Epithelial cell of proximal tubule (primary cell): Measurements from ENCODE around the gene PLEKHO2. TPM values are rescaled to one million over a fixed set of nuclear protein-coding genes. Genes with fewer than 3 reads are reported as not detected.

Source experiments
- DNase-seq: peaks from one replicate; pipeline ENCODE4 v3.0.0-alpha.2; 2011; ENCODE audit warnings: low read depth
- H3K4me3 ChIP-seq: 2 replicates; pipeline ENCODE4 v1.5.1; 2011; ENCODE audit warnings: low read depth, mild to moderate bottlenecking, low read length
- total RNA-seq: library from RNA; depleted of rRNA; stranded (reverse); fragments of >200 nt; gene quantifications from 2 replicates; pipeline ENCODE4 v1.2.3, GENCODE V29; 2015
- TF ChIP-seq, protein P1 (sequence below): conservative IDR thresholded peaks from 2 replicates; pipeline ENCODE4 v1.5.1; 2012; ENCODE audit warnings: low read depth, mild to moderate bottlenecking, low read length

Gene PLEKHO2
- total RNA-seq, 1 donor from 2014 or later: 3.9 TPM

DNA sequence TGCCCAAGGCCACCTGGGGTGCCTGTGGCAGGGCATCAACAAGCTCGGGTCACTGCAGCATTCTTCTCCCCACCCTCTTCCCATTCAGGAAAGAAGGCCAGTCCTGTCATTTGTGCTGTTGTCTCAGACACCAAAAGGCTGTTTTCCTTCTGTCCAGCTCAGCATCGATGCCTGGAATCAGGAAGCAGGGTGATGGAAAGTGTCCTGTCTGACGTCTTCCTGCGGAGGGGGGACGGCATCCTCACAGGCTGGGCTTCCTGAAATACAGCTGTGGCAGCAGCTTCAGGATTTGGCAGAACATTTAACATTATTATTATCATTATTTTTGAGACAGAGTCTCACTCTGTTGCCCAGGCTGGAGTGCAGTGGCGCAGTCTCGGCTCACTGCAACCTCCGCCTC is 37.0 kb downstream of the PLEKHO2 start:
- no peak overlapping the region for H3K4me3 ChIP-seq
- TF ChIP-seq, protein P1, sequence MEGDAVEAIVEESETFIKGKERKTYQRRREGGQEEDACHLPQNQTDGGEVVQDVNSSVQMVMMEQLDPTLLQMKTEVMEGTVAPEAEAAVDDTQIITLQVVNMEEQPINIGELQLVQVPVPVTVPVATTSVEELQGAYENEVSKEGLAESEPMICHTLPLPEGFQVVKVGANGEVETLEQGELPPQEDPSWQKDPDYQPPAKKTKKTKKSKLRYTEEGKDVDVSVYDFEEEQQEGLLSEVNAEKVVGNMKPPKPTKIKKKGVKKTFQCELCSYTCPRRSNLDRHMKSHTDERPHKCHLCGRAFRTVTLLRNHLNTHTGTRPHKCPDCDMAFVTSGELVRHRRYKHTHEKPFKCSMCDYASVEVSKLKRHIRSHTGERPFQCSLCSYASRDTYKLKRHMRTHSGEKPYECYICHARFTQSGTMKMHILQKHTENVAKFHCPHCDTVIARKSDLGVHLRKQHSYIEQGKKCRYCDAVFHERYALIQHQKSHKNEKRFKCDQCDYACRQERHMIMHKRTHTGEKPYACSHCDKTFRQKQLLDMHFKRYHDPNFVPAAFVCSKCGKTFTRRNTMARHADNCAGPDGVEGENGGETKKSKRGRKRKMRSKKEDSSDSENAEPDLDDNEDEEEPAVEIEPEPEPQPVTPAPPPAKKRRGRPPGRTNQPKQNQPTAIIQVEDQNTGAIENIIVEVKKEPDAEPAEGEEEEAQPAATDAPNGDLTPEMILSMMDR: no peak
- DNase-seq: no peak

DNA sequence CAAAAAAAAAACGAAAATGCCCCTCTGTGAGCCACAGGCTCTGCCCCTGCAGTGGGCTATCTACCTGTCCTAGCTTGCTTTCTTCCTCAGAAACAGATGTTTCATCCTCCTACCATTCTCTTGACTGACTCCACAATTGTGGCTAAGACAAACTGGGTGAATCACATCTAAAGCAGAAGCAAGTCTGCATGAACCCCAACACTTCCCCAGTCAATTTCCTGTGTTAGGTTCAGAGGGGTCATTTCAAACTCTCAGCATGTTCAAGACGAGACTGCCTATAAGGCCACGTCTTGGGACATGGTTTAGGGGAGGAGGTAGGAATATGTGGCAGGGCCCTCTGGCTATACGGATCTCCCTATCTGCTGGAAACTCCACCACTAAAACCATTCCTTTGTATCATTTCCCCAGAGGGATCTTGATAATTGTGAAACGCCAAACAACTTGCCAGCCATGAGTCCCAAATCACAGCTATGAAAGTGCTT is 41.4 kb downstream of the PLEKHO2 start:
- no peak for DNase-seq
- TF ChIP-seq, protein P1: no peak
- H3K4me3 ChIP-seq: no peak overlapping the region

DNA sequence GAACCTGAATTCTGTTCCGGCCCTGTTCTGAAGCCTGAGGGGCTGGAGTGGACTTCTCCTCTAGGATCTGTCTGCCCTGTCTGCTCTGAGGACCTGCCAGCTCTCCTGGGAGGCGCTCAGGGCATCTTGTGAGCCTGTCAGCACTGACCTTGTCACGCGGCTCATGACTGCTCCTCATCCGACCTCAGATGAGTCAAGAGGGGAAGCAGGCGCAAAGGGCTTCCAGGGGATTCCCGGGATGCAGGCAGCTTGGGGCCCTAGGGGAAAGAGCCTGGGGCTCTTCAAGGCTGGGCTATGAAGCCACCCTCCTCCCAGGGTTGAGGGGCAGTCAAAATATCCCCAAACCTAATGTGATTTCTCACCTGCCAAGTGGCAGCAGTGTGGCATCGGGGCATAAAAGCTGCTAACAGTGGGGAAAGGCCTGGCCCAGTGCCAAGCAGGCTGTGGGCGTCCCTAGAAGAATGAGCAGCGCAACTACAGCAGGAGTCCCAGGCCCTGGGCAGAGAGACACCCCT is 42.3 kb downstream of the PLEKHO2 start:
- TF ChIP-seq, protein P1: no peak
- peak; percentile 73 for DNase-seq

DNA sequence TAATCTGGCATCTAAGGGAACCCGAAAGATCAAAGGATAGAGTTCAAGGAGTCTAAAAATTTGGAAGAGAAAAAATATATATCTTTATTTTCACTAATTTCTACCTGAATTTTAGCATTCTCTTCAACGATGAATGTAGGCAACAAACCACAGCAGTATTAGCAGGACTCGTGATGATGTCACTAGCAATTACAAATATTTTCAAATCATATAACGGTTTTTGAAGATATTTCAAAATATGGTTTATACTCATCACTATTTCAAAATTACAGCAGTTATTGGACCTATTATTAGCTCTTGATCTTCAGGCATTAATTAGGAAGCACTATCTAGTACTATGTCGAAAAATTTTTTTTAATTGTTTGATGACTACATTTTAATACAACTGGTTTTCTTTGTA is 43.0 kb downstream of the PLEKHO2 start:
- TF ChIP-seq, protein P1: no peak
- DNase-seq: no peak
- no peak overlapping the region for H3K4me3 ChIP-seq

More for the DNA sequence above, 42.3 kb downstream of the PLEKHO2 start:
- H3K4me3 ChIP-seq: no peak overlapping the region

DNA sequence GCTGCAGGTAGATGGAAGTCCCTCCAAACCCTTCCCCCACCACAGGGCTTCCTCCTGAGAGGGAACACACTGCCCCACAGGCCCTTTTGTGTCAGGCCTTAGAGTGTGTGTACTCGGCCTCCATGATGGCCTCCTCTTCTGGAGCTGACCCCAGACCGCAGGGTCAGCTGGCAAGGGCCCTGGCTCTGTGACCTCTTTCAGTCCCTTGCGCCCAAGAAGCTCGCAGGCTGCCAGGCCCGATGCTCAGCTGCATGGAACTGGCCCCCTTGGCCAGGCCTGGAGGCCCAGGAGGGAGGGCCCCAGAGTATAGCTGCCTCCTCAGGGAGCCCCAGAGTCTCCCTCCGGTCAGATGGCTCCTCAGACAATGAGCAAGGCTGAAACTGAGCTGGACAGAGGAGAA is 46.6 kb downstream of the PLEKHO2 start:
- H3K4me3 ChIP-seq: no peak overlapping the region
- no peak for DNase-seq
- TF ChIP-seq, protein P1: no peak

DNA sequence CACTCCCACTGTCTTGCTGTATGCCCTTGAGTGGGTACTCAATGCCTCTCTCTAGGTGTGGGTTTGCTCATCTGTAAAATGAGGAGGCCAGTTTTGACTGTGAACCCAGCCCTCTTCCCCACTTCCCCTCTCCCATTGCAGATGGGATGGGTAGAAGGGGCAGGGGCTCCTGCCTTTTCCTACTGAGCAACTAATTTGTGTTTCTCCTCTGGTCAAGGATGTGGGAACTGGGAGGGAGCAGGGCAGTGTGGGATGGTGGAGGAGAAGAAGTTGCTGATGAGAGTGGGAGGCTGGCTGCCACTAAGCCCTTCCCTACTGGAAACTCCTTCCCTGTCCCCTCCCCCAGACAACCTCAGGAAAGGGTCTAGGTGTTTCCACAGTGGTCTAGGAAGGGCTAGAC is 49.8 kb downstream of the PLEKHO2 start:
- TF ChIP-seq, protein P1: no peak
- DNase-seq: no peak
- no peak overlapping the region for H3K4me3 ChIP-seq

DNA sequence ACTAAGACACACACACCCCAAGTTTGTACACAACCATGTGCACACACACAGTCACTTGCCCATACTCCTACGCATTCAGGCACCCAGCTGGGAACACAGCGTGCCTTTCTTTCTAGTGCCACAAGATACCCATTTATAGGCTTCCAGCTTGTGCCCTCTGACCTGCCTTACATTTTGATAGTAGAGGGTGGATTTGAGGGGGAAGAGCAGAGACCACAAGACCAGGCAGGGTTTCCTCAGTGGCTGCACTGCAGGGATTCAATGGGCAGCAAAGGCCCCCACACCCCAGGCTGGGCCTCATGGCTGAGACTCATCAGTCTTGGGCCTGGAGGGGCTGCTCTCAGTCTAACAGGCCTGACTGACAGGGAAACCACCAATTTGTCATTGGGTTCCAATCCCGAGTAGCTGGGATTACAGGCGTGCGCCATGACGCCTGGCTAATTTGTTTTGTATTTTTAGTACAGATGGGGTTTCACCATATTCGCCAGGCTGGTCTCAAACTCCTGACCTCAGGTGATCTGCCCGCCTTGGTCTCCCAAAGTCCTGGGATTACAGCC is 51.2 kb downstream of the PLEKHO2 start:
- DNase-seq: no peak
- H3K4me3 ChIP-seq: no peak overlapping the region
- TF ChIP-seq, protein P1: no peak
